PC-9 (cell line): ENCODE measurements around the gene ALG5.

ENCODE experiments used
- EZH2 ChIP-seq: fragments of 200-600 bp; sonication (generic); IDR thresholded peaks from 2 replicates; pipeline ENCODE4 v1.8.0; 2017; ENCODE audit warnings: antibody characterized with exemption, low read depth
- TF ChIP-seq, protein P1 (sequence below): fragments of 200-600 bp; sonication (generic); conservative IDR thresholded peaks from 2 replicates; pipeline ENCODE4 v1.6.1; 2017; ENCODE audit warnings: mixed run types, antibody characterized with exemption, mild to moderate bottlenecking, moderate library complexity

DNA sequence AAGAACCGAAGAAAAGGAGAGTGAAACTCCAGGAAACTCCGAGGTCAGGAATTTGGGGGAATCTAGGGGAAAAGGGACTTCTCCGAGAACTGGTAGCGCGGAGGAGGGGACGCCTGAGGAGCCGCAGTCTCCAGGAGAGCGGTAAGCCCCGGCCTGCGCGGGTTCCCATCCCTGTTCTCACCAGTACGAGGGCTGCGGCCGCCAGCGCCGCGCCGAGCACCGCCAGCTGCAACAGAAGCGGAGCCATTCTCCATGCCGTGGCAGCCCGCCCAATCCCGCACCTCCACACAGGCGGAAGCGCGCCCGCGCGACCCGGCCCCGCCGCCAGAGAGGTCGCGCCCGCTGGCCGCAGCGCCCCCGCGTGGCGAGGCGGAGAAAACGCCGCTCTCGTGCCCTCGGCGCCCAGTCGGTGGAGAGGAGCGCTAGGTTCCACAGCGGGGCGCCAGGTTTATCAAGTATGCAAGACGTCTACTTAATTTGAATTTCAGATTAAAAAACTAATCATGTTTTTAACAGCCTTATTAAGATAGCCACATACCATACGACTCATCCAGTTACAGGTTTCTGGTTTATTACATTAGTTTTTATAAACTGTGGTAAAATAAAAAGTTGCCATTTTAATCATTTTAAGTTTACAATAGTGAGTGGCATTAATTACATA is at the start of gene ALG5:
- TF ChIP-seq, protein P1, sequence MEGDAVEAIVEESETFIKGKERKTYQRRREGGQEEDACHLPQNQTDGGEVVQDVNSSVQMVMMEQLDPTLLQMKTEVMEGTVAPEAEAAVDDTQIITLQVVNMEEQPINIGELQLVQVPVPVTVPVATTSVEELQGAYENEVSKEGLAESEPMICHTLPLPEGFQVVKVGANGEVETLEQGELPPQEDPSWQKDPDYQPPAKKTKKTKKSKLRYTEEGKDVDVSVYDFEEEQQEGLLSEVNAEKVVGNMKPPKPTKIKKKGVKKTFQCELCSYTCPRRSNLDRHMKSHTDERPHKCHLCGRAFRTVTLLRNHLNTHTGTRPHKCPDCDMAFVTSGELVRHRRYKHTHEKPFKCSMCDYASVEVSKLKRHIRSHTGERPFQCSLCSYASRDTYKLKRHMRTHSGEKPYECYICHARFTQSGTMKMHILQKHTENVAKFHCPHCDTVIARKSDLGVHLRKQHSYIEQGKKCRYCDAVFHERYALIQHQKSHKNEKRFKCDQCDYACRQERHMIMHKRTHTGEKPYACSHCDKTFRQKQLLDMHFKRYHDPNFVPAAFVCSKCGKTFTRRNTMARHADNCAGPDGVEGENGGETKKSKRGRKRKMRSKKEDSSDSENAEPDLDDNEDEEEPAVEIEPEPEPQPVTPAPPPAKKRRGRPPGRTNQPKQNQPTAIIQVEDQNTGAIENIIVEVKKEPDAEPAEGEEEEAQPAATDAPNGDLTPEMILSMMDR, result peak; percentile 85
- TF ChIP-seq EZH2, result no peak
